ENCODE results near the gene MEIOB. TPM values are rescaled to one million over a fixed set of nuclear protein-coding genes. Genes with fewer than 3 reads are reported as not detected.

Gene MEIOB
- total RNA-seq, 1 donor = not detected

DNA sequence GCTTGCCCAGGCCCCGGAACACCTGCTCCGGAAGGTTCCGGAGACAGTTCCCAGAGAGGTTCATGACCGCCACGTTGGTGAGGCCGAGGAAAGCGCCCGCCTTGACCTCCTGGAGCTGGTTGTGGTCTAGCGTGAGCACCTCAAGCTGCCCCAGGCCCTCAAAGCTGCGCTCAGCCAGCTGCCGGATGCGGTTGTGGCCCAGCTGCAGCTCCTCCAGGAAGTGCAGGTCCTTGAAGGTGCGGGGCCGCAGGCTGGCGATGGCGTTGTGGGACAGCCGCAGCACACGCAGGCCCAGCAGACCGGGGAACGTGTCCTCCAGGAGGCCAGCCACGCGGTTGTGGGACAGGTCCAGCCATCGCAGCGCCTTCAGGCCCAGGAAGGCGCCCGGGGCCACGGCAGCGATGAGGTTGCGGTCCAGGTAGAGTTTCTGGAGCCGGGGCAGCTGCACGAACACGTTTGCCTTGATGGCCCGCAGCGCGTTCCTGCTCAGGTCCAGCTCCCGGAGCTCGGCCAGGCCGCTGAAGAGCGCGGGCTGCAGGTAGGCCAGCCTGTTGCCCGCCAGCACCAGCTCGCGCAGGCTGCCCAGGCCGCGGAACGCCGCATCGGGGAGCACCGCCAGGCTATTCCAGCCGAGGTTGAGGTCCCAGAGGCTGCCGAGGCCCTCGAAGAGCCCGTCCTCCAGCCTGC is 80.6 kb downstream of the MEIOB start:
- TF ChIP-seq, protein P1, sequence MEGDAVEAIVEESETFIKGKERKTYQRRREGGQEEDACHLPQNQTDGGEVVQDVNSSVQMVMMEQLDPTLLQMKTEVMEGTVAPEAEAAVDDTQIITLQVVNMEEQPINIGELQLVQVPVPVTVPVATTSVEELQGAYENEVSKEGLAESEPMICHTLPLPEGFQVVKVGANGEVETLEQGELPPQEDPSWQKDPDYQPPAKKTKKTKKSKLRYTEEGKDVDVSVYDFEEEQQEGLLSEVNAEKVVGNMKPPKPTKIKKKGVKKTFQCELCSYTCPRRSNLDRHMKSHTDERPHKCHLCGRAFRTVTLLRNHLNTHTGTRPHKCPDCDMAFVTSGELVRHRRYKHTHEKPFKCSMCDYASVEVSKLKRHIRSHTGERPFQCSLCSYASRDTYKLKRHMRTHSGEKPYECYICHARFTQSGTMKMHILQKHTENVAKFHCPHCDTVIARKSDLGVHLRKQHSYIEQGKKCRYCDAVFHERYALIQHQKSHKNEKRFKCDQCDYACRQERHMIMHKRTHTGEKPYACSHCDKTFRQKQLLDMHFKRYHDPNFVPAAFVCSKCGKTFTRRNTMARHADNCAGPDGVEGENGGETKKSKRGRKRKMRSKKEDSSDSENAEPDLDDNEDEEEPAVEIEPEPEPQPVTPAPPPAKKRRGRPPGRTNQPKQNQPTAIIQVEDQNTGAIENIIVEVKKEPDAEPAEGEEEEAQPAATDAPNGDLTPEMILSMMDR (IDR thresholded peaks at IDR 0.05; ENCODE audit: insufficient read depth, low read depth, low read length) = no peak
- no peak for DNase-seq (ENCODE audit: low read depth)
- H3K4me3 ChIP-seq (ENCODE audit: low read depth, low read length) = no peak overlapping the region

GRCh38 chr16:1790611-1791255 is 81.2 kb downstream of the MEIOB start:
- no peak overlapping the region for H3K4me3 ChIP-seq (ENCODE audit: low read depth, low read length)
- TF ChIP-seq, protein P1 (IDR thresholded peaks at IDR 0.05; ENCODE audit: insufficient read depth, low read depth, low read length) = no peak
- no peak for DNase-seq (ENCODE audit: low read depth)

DNA sequence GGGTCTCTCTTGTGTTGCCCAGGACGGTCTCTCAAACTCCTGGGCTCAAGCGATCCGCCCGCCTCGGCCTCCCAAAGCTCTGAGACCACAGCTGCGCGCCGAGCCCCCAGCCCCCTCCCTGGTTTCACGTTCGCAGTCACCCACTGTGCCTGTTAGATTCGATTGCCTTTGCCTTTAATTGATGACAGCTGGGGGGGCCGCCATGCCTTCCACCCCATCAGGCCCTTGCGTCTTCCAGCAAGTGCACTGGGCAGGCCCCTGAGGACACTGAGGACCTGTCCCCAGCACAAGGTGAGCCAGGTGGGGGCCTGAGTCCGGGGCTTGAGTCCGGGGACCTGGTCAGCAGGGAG is 81.7 kb downstream of the MEIOB start:
- no peak for DNase-seq (ENCODE audit: low read depth)
- no peak overlapping the region for H3K4me3 ChIP-seq (ENCODE audit: low read depth, low read length)
- TF ChIP-seq, protein P1 (IDR thresholded peaks at IDR 0.05; ENCODE audit: insufficient read depth, low read depth, low read length) = no peak

GRCh38 chr16:1789643-1790045 is 82.3 kb downstream of the MEIOB start:
- TF ChIP-seq, protein P1 (IDR thresholded peaks at IDR 0.05; ENCODE audit: insufficient read depth, low read depth, low read length) = no peak
- no peak overlapping the region for H3K4me3 ChIP-seq (ENCODE audit: low read depth, low read length)
- no peak for DNase-seq (ENCODE audit: low read depth)

DNA sequence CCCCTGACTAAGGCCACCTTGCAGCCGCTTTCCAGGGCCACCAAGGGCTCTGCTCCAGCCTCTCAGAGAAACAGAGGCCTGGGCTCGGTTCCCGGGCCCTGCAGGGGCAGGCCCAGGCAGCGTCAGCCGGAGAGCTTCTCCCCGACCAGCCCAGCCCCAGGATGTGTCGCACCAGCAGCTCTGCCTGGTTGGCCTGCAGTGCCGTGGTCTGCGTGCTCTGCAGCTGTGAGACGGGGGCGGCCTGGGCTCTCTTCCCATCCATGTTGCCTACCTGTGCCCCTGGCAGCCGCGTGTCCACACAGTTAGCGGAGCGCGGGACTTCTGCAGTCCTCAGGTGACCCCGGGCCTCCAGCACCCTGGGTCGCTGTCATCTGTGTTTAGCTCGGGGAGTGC is 83.3 kb downstream of the MEIOB start:
- no peak overlapping the region for H3K4me3 ChIP-seq (ENCODE audit: low read depth, low read length)
- DNase-seq (ENCODE audit: low read depth) = no peak
- TF ChIP-seq, protein P1 (IDR thresholded peaks at IDR 0.05; ENCODE audit: insufficient read depth, low read depth, low read length) = no peak

- TF ChIP-seq, protein P1 (IDR thresholded peaks at IDR 0.05; ENCODE audit: insufficient read depth, low read depth, low read length) = no peak
- H3K4me3 ChIP-seq (ENCODE audit: low read depth, low read length) = no peak overlapping the region
- no peak for DNase-seq (ENCODE audit: low read depth)
These were observed 83.8 kb downstream of the MEIOB start for GRCh38 chr16:1788095-1788707.

All from fibroblast of villous mesenchyme (primary cell).